ENCODE measurements around the gene GLIS2. TPM values are rescaled to one million over a fixed set of nuclear protein-coding genes. Genes with fewer than 3 reads are reported as not detected.

Gene GLIS2
- total and polyA plus RNA-seq, 10 of the 15 experiments (the other 5 are each of a cell fraction or from before 2014, with no cell fraction given): 0.03 to 0.64 (median 0.18) TPM; not detected in 4

GRCh38 chr16:4271176-4272113 lies 44.4 kb upstream of the GLIS2 start (continued):
- TF ChIP-seq NFXL1 (IDR thresholded peaks at IDR 0.05; ENCODE audit: borderline replicate concordance) (no peak), MEF2A (IDR thresholded peaks at IDR 0.05; ENCODE audit: insufficient read depth, low read depth, low read length) (no peak), RELA (IDR thresholded peaks at IDR 0.05; ENCODE audit: borderline replicate concordance, partially characterized antibody) (peak; percentile 18), SP1 (IDR thresholded peaks at IDR 0.05; ENCODE audit: low read depth, low read length) (peak; percentile 53), LARP7 (IDR thresholded peaks at IDR 0.05) (no peak; the same call in none of the 2 replicates), PAX8 (IDR thresholded peaks at IDR 0.05) (no peak), NFIC (IDR thresholded peaks at IDR 0.05; ENCODE audit: low read depth, low read length) (no peak), ATF2 (IDR thresholded peaks at IDR 0.05; ENCODE audit: low read length) (no peak), ZNF217 (IDR thresholded peaks at IDR 0.05) (no peak), RAD21 (IDR thresholded peaks at IDR 0.05; ENCODE audit: insufficient read depth, low read depth, low read length) (no peak), STAT1 (conservative IDR thresholded peaks at IDR 0.05) (0 out of 2 replicates have a peak, but pooled peaks have one; percentile 82), MXI1 (IDR thresholded peaks at IDR 0.05; ENCODE audit: low read depth, low read length) (peak; percentile 95), CTCF (IDR thresholded peaks at IDR 0.05 in 2 of 3, conservative IDR thresholded peaks at IDR 0.05 in 1 of 3; ENCODE audit: control insufficient read depth in 2 of 3, extremely low read depth in 1 of 3, insufficient read depth in 1 of 3, low read depth in 3 of 3, low read length in 3 of 3) (peak; percentile 4 to 23 (median 13); a peak in 1 of 6 replicates), NKRF (conservative IDR thresholded peaks at IDR 0.05) (peak; percentile 19), HCFC1 (IDR thresholded peaks at IDR 0.05; ENCODE audit: low read length) (peak; percentile 93), RFX5 (IDR thresholded peaks at IDR 0.05; ENCODE audit: low read depth, low read length) (no peak), ZNF622 (IDR thresholded peaks at IDR 0.05) (no peak), ZBED1 (IDR thresholded peaks at IDR 0.05; ENCODE audit: borderline replicate concordance) (no peak), TCF12 (IDR thresholded peaks at IDR 0.05; ENCODE audit: low read depth, low read length) (no peak), IRF4 (IDR thresholded peaks at IDR 0.05; ENCODE audit: low read depth, low read length) (no peak), TARDBP (IDR thresholded peaks at IDR 0.05; ENCODE audit: borderline replicate concordance) (peak; percentile 91)
- TF ChIP-seq, protein P1, sequence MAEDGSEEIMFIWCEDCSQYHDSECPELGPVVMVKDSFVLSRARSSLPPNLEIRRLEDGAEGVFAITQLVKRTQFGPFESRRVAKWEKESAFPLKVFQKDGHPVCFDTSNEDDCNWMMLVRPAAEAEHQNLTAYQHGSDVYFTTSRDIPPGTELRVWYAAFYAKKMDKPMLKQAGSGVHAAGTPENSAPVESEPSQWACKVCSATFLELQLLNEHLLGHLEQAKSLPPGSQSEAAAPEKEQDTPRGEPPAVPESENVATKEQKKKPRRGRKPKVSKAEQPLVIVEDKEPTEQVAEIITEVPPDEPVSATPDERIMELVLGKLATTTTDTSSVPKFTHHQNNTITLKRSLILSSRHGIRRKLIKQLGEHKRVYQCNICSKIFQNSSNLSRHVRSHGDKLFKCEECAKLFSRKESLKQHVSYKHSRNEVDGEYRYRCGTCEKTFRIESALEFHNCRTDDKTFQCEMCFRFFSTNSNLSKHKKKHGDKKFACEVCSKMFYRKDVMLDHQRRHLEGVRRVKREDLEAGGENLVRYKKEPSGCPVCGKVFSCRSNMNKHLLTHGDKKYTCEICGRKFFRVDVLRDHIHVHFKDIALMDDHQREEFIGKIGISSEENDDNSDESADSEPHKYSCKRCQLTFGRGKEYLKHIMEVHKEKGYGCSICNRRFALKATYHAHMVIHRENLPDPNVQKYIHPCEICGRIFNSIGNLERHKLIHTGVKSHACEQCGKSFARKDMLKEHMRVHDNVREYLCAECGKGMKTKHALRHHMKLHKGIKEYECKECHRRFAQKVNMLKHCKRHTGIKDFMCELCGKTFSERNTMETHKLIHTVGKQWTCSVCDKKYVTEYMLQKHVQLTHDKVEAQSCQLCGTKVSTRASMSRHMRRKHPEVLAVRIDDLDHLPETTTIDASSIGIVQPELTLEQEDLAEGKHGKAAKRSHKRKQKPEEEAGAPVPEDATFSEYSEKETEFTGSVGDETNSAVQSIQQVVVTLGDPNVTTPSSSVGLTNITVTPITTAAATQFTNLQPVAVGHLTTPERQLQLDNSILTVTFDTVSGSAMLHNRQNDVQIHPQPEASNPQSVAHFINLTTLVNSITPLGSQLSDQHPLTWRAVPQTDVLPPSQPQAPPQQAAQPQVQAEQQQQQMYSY (CRISPR knock-in tag; IDR thresholded peaks at IDR 0.05): no peak
